Inflammatory macrophage (primary cell): ENCODE results near the gene LIPC.
A peak's percentile ranks its signal among the peaks of the same experiment; 100 is the strongest.

Experiments
- DNase-seq, 2 donors: peaks; one replicate each; pipeline ENCODE4 v3.0.0-alpha.2; 2020 to 2022

LIPC gene

DNA sequence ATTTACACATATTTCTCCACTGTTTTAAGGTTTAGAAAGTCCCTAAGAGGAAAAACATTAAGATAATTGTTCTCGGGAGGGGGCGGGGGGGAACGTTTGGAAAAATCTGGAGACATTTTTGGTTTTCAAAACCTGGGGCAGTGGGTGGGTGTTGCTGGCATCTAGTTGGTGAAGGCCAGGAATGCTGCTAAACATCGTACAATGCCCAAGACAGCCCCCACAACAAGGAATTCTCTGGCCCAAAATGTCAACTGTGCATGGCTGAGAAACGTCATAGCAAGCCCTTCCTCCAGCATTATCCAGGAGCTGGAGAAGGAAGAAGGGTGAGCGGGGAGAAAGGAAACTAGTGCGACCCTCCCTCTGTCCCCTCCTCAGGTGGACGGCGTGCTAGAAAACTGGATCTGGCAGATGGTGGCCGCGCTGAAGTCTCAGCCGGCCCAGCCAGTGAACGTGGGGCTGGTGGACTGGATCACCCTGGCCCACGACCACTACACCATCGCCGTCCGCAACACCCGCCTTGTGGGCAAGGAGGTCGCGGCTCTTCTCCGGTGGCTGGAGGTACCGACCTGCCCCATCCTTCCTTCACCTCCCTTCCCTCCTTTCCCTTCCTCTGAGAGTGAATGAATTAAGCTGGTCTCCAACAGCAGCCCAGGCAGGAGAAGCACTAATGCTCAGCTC is 109.8 kb downstream of the LIPC start:
- DNase-seq: no peak

DNA sequence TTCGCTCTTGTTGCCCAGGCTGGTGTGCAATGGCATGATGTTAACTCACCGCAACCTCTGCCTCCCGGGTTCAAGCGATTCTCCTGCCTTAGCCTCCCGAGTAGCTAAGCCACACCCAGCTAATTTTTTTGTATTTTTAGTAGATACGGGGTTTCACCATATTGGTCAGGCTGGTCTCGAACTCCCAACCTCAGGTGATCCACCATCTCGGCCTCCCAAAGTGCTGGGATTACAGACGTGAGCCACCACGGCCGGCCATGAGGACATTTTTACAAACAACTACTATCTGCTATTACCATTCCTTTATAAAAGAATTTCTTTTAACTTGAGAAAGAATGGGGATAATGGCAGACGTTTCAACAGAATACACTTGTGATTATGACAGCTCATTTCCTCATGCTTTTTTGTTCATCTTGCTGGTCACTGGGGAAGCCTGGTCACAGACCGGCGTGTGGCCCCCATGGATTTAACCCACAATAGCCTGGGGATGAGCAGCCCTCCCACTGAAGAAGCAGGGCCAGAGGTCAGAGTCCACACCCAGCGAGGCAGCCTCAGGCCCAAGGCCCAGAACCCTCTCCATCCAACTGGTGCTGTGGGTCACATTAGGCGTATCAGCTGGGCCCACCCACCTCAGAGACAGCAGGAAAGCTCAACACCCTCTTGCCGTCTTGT is 112.0 kb downstream of the LIPC start:
- peak; percentile 76 to 86 for DNase-seq

DNA sequence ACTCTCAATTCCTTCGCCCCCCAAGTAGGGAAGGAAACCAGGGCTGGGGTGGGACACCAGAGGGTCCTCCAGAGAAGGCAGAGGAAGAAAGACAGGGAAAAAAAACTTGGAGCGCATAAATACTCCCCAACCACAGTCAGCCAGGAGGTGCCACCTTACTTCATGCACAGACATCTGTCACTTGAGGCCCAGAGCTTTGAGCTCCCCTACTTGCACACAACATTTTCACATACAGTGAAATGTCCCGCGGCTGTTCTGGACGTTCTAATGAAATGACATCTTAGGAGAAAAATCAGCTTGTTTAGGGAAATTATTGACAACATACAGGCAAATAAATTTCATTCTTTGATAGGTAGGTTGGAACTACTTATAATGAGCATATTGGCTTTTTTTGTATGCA is 113.0 kb downstream of the LIPC start:
- DNase-seq: no peak

DNA sequence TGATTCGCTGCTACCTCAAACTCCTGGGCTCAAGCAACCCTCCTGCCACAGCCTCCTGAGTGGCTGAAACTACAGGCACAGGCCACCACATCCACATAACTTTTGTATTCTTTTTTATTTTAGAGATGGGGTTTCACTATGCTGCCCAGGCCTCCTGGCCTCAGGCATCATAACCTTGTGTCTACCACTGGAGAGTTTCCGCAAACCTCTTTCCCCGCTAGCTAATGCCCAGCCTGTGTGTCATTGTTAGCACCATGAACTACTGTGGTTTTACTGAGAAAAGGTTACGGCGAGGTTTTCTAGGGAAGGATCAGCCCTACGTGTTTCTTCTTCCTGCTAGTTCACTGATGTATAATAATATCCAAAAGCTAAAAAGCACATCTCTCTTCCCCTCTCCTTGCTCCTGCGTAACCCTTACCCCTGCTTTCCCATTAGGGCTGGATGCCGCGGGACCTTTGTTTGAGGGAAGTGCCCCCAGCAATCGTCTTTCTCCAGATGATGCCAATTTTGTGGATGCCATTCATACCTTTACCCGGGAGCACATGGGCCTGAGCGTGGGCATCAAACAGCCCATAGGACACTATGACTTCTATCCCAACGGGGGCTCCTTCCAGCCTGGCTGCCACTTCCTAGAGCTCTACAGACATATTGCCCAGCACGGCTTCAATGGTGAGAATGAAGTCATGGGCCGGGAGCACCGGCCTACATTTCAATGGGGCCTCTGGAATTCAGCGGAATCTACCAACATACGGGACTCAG is 113.7 kb downstream of the LIPC start:
- peak; percentile 56 to 81 for DNase-seq

- no peak for DNase-seq
Observed at GRCh38 chr15:58546066-58546591, 114.3 kb downstream of the LIPC start.

GRCh38 chr15:58546635-58547627 is 115.1 kb downstream of the LIPC start:
- DNase-seq: no peak

GRCh38 chr15:58547628-58548307 is 116.0 kb downstream of the LIPC start:
- no peak for DNase-seq

DNA sequence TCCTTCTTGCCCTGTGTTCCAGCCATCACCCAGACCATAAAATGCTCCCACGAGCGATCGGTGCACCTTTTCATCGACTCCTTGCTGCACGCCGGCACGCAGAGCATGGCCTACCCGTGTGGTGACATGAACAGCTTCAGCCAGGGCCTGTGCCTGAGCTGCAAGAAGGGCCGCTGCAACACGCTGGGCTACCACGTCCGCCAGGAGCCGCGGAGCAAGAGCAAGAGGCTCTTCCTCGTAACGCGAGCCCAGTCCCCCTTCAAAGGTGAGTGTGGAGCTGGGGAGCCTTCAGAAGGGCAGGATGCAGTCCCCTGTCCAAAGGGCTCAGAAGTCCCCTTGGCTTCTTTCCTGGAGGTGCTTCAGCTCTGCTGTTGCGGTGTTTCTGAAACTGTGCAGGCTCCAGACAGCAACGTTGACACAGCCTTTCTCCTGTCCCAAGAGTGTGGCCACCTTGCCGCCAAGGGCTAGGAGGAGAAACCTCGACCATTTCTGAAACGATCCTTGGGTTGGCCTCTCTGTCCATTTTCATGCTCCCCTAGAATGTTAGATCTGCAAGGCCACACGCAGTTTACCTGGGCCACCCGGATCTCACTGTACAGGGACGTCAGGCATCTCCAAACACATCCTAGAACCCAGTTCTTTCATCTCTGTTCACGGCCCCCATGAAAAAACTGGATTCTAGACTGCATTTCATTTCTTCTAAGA is 116.7 kb downstream of the LIPC start:
- DNase-seq: no peak

GRCh38 chr15:58549013-58549784 is 117.4 kb downstream of the LIPC start:
- DNase-seq: no peak

DNA sequence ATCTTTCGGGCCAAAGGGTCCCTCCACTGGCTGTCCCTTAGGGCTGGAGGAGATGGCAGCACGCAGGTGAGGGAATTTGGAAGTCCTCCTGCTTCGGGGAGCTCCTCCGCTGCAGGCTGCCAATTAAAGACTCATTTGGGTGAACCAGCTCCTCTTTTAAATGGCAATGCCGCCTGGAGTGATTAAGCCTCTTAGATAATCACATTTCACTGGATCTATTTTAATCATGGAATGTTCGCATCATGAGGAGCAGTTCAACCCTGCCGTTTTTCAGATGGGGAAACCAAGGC is 117.9 kb downstream of the LIPC start:
- no peak for DNase-seq

GRCh38 chr15:58551084-58551763 is 119.4 kb downstream of the LIPC start:
- no peak for DNase-seq

- peak; percentile 92 to 94 for DNase-seq
Observed at GRCh38 chr15:58551764-58552504, 120.1 kb downstream of the LIPC start.

DNA sequence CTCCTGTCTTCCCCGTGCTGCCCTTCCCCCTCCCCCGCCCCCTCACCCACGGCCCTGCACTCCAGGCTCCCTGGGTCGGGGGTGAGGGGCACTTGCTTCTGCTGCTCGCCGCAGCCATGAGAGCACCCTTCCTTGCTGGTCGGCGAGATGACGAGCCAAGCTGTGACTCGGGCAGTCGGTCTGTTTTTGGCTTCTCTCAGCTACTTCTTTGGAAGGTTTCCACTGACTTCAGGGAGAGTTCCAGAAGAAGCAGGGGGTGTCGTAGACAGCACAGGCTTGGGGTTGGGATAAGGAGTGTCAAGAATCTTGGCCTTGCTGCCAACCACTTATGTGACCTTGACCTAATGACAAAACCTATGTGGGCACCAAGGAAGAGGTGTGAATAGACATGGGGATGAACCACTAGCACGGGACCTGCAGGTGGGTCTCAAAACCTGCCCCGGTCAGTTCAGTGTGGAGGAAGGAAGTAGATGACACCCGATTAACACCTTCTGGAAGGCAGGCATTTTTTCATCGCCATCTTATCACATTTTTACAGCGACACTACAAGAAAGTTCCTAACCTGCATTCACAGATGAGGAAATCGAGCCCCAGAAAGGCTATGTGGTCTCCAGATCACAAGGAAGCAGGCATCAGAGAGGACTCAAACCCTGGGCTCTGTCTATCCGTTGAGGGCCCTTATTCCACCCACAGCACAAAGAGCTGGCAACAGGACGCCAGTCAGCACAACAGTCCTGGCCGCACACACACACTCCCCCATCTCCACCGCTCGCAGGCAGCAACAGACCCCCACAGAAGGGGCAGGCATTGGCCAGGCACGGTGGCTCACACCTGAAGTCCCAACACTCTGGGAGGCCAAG is 120.9 kb downstream of the LIPC start:
- no peak for DNase-seq

GRCh38 chr15:58553365-58553918 is 121.7 kb downstream of the LIPC start:
- no peak for DNase-seq

- peak in 1 of 2 donors; percentile 39 for DNase-seq
Observed at GRCh38 chr15:58554758-58555157, 123.0 kb downstream of the LIPC start.

DNA sequence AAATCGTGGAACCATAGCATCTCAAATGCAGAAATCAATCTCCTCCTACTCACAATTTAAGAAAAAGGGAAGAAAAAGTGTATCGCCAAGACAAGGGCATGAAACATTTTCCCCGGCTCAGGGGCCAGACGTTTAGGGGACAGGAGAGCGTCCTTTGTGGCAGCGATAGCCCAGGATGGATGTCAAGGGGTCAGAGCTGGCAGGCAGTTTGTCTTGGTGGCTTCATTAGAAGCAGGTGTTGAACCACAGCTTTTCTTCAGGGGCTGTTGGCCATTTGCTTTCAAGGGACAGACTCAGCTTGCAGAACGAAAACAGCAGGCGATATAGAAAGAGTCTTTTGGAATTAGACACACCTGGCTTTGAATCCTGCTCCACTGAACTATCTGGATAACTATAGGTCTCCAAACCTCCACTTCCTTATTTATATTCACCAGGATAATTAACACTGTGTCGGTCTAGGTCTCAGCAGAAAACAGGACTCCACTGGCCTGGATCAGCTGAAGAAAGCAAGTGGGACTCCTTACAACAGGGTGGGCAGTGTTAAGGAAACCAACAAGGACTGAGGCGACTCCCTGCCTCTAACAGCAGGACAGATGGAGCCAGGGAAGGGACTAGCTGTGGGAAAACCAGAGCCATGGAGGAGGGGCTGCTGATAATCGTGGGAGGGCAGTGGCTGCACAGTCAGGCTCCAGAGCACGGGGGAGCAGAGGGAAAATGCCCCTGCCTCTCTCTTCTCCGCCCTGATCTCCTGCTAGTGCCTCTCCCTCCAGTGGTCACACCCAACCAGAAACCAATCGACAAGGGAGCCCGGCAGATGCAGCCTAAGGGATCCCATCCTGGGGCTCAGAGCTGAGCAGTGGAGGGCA is 123.6 kb downstream of the LIPC start:
- DNase-seq: peak in 1 of 2 donors; percentile 49

DNA sequence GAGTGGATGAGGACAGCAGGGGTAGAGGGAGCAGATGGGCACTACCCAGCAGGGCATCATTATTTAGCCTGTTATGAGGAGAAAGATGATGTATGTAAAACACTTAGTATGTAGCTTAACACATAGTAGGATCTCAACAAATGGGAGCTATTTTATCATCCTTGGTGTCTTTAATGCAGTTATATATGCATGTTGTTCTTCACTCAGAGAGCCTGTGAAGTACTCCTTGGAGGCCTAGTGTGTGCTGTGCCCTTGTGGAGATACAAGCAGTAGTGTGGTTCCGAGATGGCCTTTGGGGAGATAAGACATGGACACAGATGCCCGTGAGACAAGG is 124.2 kb downstream of the LIPC start:
- DNase-seq: no peak
